SK-N-SH (cell line): Measurements from ENCODE around the gene GPR34. TPM values are rescaled to one million over a fixed set of nuclear protein-coding genes. Genes with fewer than 3 reads are reported as not detected.
"Not testable (repeated sequence)": the region's sequence is repeated elsewhere in the genome, so short reads cannot be mapped to it uniquely, and the experiment has no call there.

Source experiments
- CTCF ChIA-PET: fragments of 300-600, 350-600 bp; formaldehyde crosslinking; extraction: SDS; loops from one replicate; lab custom pipeline; 2021; lab: Yijun Ruan, JAX
- POLR2A ChIA-PET: fragments of 350-600 bp; sonication (Branson Sonifier 250); formaldehyde crosslinking; extraction: SDS; loops from one replicate; lab custom pipeline; 2020; ENCODE audit warnings: antibody characterized with exemption, inconsistent platforms; lab: Yijun Ruan, JAX
- DNase-seq: peaks from one replicate; pipeline ENCODE4 v3.0.0; 2012
- H2AFZ ChIP-seq: fragments of 200-600 bp; sonication (generic); 2 replicates; pipeline ENCODE4 v1.8.1; 2016; ENCODE audit warnings: antibody characterized with exemption, mild to moderate bottlenecking, low read depth
- H3F3A ChIP-seq: fragments of 200-600 bp; sonication (generic); replicated peaks from 2 replicates; pipeline ENCODE3; 2016; ENCODE audit warnings: antibody characterized with exemption, mild to moderate bottlenecking; ENCODE audit not compliant: insufficient read depth
- H3K27ac ChIP-seq, 2 experiments: fragments of 200-500 bp in 1 of 2; fragments of 200-600 bp in 1 of 2; sonication (Bioruptor generic) in 1 of 2; sonication (generic), shearing (Covaris generic) in 1 of 2; 2 replicates each; pipeline versions ENCODE4 v1.5.1 to v1.6.1; 2014 to 2016; ENCODE audit warnings: low read depth in 2 of 2, inconsistent platforms in 1 of 2, low read length in 1 of 2, mild to moderate bottlenecking in 1 of 2, mixed read lengths in 1 of 2
- H3K27me3 ChIP-seq: fragments of 200-600 bp; sonication (generic), shearing (Covaris generic); 2 replicates; pipeline ENCODE4 v1.6.1; 2016; ENCODE audit warnings: mixed run types; ENCODE audit not compliant: insufficient read depth
- H3K36me3 ChIP-seq, 2 experiments: fragments of 200-500 bp in 1 of 2; fragments of 200-600 bp in 1 of 2; sonication (Bioruptor generic) in 1 of 2; sonication (generic) in 1 of 2; replicated peaks in 1 of 2; 2 replicates each; pipeline versions ENCODE3 to v1.5.1; 2014 to 2016; ENCODE audit warnings: low read length in 1 of 2, mild to moderate bottlenecking in 1 of 2; ENCODE audit not compliant: insufficient read depth in 2 of 2, control insufficient read depth in 1 of 2
- H3K4me1 ChIP-seq, 2 experiments: fragments of 200-500 bp in 1 of 2; fragments of 200-600 bp in 1 of 2; sonication (Bioruptor generic) in 1 of 2; sonication (generic), shearing (Covaris generic) in 1 of 2; 2 replicates each; pipeline versions ENCODE4 v1.5.1 to v1.6.1; 2014 to 2016; ENCODE audit warnings: low read depth in 1 of 2, low read length in 1 of 2, mixed run types in 1 of 2; ENCODE audit not compliant: insufficient read depth in 2 of 2, control insufficient read depth in 1 of 2
- H3K4me2 ChIP-seq: fragments of 200-600 bp; sonication (generic), shearing (Covaris generic); 2 replicates; pipeline ENCODE4 v1.6.1; 2017; ENCODE audit warnings: mixed run types
- H3K4me3 ChIP-seq, 2 experiments: fragments of 200-500 bp in 1 of 2; fragments of 200-600 bp in 1 of 2; sonication (Bioruptor generic) in 1 of 2; sonication (generic), shearing (Covaris generic) in 1 of 2; 2 replicates each; pipeline versions ENCODE4 v1.5.1 to v1.8.1; 2014 to 2016; ENCODE audit warnings: low read depth in 2 of 2, inconsistent platforms in 1 of 2, low read length in 1 of 2, mild to moderate bottlenecking in 1 of 2, mixed read lengths in 1 of 2, moderate library complexity in 1 of 2
- H3K79me2 ChIP-seq: fragments of 200-600 bp; sonication (generic); 2 replicates; pipeline ENCODE4 v1.8.1; 2017; ENCODE audit warnings: mild to moderate bottlenecking; ENCODE audit not compliant: insufficient read depth
- H3K9ac ChIP-seq: fragments of 200-600 bp; sonication (generic); 2 replicates; pipeline ENCODE4 v1.6.1; 2017; ENCODE audit warnings: mixed run types
- H3K9me2 ChIP-seq: fragments of 200-600 bp; sonication (generic); 2 replicates; pipeline ENCODE4 v1.6.1; 2017; ENCODE audit warnings: mixed run types
- H3K9me3 ChIP-seq: fragments of 200-600 bp; sonication (generic); 2 replicates; pipeline ENCODE4 v1.6.1; 2017; ENCODE audit warnings: mixed run types, mild to moderate bottlenecking, moderate library complexity
- H4K20me1 ChIP-seq: fragments of 200-600 bp; sonication (generic); 2 replicates; pipeline ENCODE4 v1.6.1; 2017; ENCODE audit warnings: mild to moderate bottlenecking, mixed run types; ENCODE audit not compliant: insufficient read depth
- EZH2phosphoT487 ChIP-seq: fragments of 200-600 bp; sonication (generic); IDR thresholded peaks from 2 replicates; pipeline ENCODE4 v1.6.1; 2017; ENCODE audit warnings: low read depth, mixed run types, mild to moderate bottlenecking, antibody characterized with exemption, moderate library complexity, borderline replicate concordance
- FOXJ3 ChIP-seq: sonication (generic); formaldehyde crosslinking; IDR thresholded peaks from 2 replicates; pipeline ENCODE4 v1.5.1; 2020; ENCODE audit warnings: mild to moderate bottlenecking, missing genetic modification reagents
- FOXM1 ChIP-seq: IDR thresholded peaks from 2 replicates; pipeline ENCODE4 v1.4.0; 2012; ENCODE audit warnings: low read depth, mild to moderate bottlenecking
- GATA2 ChIP-seq: sonication (generic); formaldehyde crosslinking; IDR thresholded peaks from 2 replicates; pipeline ENCODE4 v1.5.0; 2020; ENCODE audit warnings: mild to moderate bottlenecking, missing genetic modification reagents
- NRF1 ChIP-seq: IDR thresholded peaks from 2 replicates; pipeline ENCODE4 v1.6.1; 2012; ENCODE audit warnings: low read depth, mild to moderate bottlenecking, low read length
- PBX3 ChIP-seq: IDR thresholded peaks from 2 replicates; pipeline ENCODE4; 2012
- POLR2AphosphoS5 ChIP-seq: IDR thresholded peaks from 2 replicates; pipeline ENCODE4 v1.6.1; 2012; ENCODE audit warnings: low read depth, low read length
- RCOR1 ChIP-seq: fragments of 150-350 bp; IDR thresholded peaks from 2 replicates; pipeline ENCODE4 v1.6.1; 2017; ENCODE audit warnings: antibody characterized with exemption, low read length
- RXRA ChIP-seq: IDR thresholded peaks from 2 replicates; pipeline ENCODE4 v1.4.0; 2012; ENCODE audit warnings: low read depth, mild to moderate bottlenecking, borderline replicate concordance
- SIN3A ChIP-seq: IDR thresholded peaks from 2 replicates; pipeline ENCODE4 v1.6.1; 2012; ENCODE audit warnings: low read depth, mild to moderate bottlenecking, low read length, moderate library complexity, borderline replicate concordance
- TAF1 ChIP-seq: IDR thresholded peaks from 2 replicates; pipeline ENCODE4 v1.6.1; 2012; ENCODE audit warnings: low read depth, mild to moderate bottlenecking, low read length, moderate library complexity, borderline replicate concordance
- TCF12 ChIP-seq: IDR thresholded peaks from 2 replicates; pipeline ENCODE4 v1.4.0; 2012
- TEAD4 ChIP-seq: IDR thresholded peaks from 2 replicates; pipeline ENCODE4 v1.4.0; 2012; ENCODE audit warnings: mild to moderate bottlenecking, borderline replicate concordance; ENCODE audit not compliant: insufficient read depth
- USF2 ChIP-seq: fragments of 150-350 bp; IDR thresholded peaks from 2 replicates; pipeline ENCODE4 v1.6.1; 2017; ENCODE audit warnings: antibody characterized with exemption, low read length, low read depth, borderline replicate concordance
- YY1 ChIP-seq: IDR thresholded peaks from 2 replicates; pipeline ENCODE4 v1.4.0; 2012; ENCODE audit warnings: low read depth, mild to moderate bottlenecking
- ZBTB33 ChIP-seq: IDR thresholded peaks from 2 replicates; pipeline ENCODE4 v1.4.0; 2012; ENCODE audit warnings: low read depth, borderline replicate concordance
- WGBS: methylation state at CpG from one replicate; pipeline ENCODE4 v1.1.6; 2017; ENCODE audit warnings: low lambda C conversion rate; 5-methylcytosine and 5-hydroxymethylcytosine counted together
- polyA plus RNA-seq, 3 experiments: library from polyadenylated mRNA; depleted of rRNA; stranded (reverse); fragments of >200 nt; gene quantifications; 2 replicates each; pipeline ENCODE4 v1.2.3, GENCODE V29; 2012

GPR34 gene
- polyA plus RNA-seq, 1 of the 3 experiments (the other 2 are of a cell fraction) = not detected

- no peak for TF ChIP-seq TCF12
Measured at GRCh38 chrX:41716222-41716621, 27.4 kb downstream of the GPR34 start (continued).

- 49% methylated on average over 12 of the region's 12 CpGs for WGBS
- Histone ChIP-seq H3K9me2 (no peaks in the 10 kb centered on the region), H3K4me2 (no peak overlapping the region), H3F3A (no peaks in the 10 kb centered on the region), H2AFZ (no peak overlapping the region), H3K36me3 (no peaks in the 10 kb centered on the region), H3K9me3 (no peaks in the 10 kb centered on the region), H3K4me1 (no peaks in the 10 kb centered on the region), H3K27me3 (no peaks in the 10 kb centered on the region), H3K79me2 (no peaks in the 10 kb centered on the region), H4K20me1 (no peaks in the 10 kb centered on the region), H3K9ac (no peak overlapping the region), H3K4me3 (no peak overlapping the region), H3K27ac (no peak overlapping the region)
- TF ChIP-seq TEAD4 = no peak
- CTCF ChIA-PET = no interaction called here
- no peak for DNase-seq
- POLR2A ChIA-PET = no interaction called here
Measured at GRCh38 chrX:41716767-41717473, 28.1 kb downstream of the GPR34 start.

- H4K20me1 ChIP-seq = no peaks in the 10 kb centered on the region
- TF ChIP-seq TAF1 (no peak), EZH2phosphoT487 (no peak), YY1 (no peak), FOXM1 (no peak), POLR2AphosphoS5 (no peak), GATA2 (CRISPR knock-in tag) (no peak), RXRA (no peak), SIN3A (no peak), ZBTB33 (no peak), PBX3 (no peak), NRF1 (no peak), FOXJ3 (CRISPR knock-in tag) (no peak), USF2 (no peak), RCOR1 (no peak)
- TF ChIP-seq, all 33 proteins: peak for 0
- ChIA-PET POLR2A (no interaction called here), CTCF (no interaction called here)
- H3K27ac ChIP-seq = no peak overlapping the region
- H3K4me1 ChIP-seq = no peaks in the 10 kb centered on the region
- no peak overlapping the region for H3K9ac ChIP-seq
- H3K4me3 ChIP-seq = no peak overlapping the region; a peak in 1 of 4 replicates
- no peak overlapping the region for H2AFZ ChIP-seq
- 43% methylated on average over 4 of the region's 4 CpGs for WGBS
- H3K36me3 ChIP-seq = no peaks in the 10 kb centered on the region
- no peaks in the 10 kb centered on the region for H3F3A ChIP-seq
- H3K9me2 ChIP-seq = no peaks in the 10 kb centered on the region
- no peaks in the 10 kb centered on the region for H3K79me2 ChIP-seq
- DNase-seq = no peak
- H3K27me3 ChIP-seq = no peaks in the 10 kb centered on the region
- no peaks in the 10 kb centered on the region for H3K9me3 ChIP-seq
- H3K4me2 ChIP-seq = no peak overlapping the region
Measured at GRCh38 chrX:41718481-41719235, 29.9 kb downstream of the GPR34 start.

- not testable (repeated sequence) for H3K79me2 ChIP-seq, H4K20me1 ChIP-seq
- CTCF ChIA-PET = interaction anchor here (0.9 kb wide), 1 partner anchor 11 kb away, joined by 3 read pairs; no protein-coding TSS in a partner anchor
Measured at GRCh38 chrX:41719610-41720009, 30.8 kb downstream of the GPR34 start.

More at GRCh38 chrX:41719610-41720009, 30.8 kb downstream of the GPR34 start:
- H3F3A ChIP-seq, H3K9me2 ChIP-seq, H3K4me3 ChIP-seq, H3K27ac ChIP-seq, POLR2A ChIA-PET, H3K9me3 ChIP-seq, H3K4me1 ChIP-seq, H3K36me3 ChIP-seq, DNase-seq, H3K27me3 ChIP-seq, H3K4me2 ChIP-seq, H3K9ac ChIP-seq, H2AFZ ChIP-seq: not testable (repeated sequence)
- WGBS = 50% methylated on average over 6 of the region's 6 CpGs
